Measurements from ENCODE around the gene PCGF5. TPM values are rescaled to one million over a fixed set of nuclear protein-coding genes. Genes with fewer than 3 reads are reported as not detected.

PCGF5 gene
- total RNA-seq, 1 donor from 2014 or later = 27.4 TPM

GRCh38 chr10:91220954-91221675, 652 bp downstream of the PCGF5 start:
- DNase-seq (ENCODE audit: low read depth) = no peak
- no peak for TF ChIP-seq CTCF (conservative IDR thresholded peaks at IDR 0.05; ENCODE audit: low read depth, low read length)
- peak overlapping the region; percentile 92 for H3K4me3 ChIP-seq (ENCODE audit: low read depth, low read length)

- no peak overlapping the region for H3K4me3 ChIP-seq (ENCODE audit: low read depth, low read length)
- no peak for DNase-seq (ENCODE audit: low read depth)
- no peak for TF ChIP-seq CTCF (conservative IDR thresholded peaks at IDR 0.05; ENCODE audit: low read depth, low read length)
Measured at GRCh38 chr10:91226093-91226492, 5.6 kb downstream of the PCGF5 start.

DNA sequence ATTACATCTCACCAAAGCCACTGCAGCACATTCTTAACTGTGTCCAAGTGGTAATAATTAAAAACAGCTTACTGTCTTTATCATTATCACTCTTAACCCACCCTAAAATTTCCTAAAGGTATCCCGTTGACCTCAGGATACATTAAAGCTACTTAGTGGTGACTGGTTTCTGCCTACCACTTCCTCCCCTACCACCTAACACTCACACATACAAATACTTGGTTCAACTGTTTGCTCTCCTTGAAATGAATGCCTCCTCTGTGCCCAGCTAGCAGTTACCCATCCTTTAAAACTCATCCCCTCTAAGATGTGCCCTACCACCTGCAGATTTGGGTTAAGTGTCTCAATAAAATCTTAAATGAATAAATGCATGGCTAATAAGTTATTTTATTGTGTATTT, 7.1 kb downstream of the PCGF5 start:
- DNase-seq (ENCODE audit: low read depth) = no peak
- no peak overlapping the region for H3K4me3 ChIP-seq (ENCODE audit: low read depth, low read length)
- no peak for TF ChIP-seq CTCF (conservative IDR thresholded peaks at IDR 0.05; ENCODE audit: low read depth, low read length)

- H3K4me3 ChIP-seq (ENCODE audit: low read depth, low read length) = no peak overlapping the region
- no peak for DNase-seq (ENCODE audit: low read depth)
- TF ChIP-seq CTCF (conservative IDR thresholded peaks at IDR 0.05; ENCODE audit: low read depth, low read length) = no peak
Measured at GRCh38 chr10:91229683-91230082, 9.2 kb downstream of the PCGF5 start.

- no peak overlapping the region for H3K4me3 ChIP-seq (ENCODE audit: low read depth, low read length)
- no peak for DNase-seq (ENCODE audit: low read depth)
- no peak for TF ChIP-seq CTCF (conservative IDR thresholded peaks at IDR 0.05; ENCODE audit: low read depth, low read length)
Measured at GRCh38 chr10:91238191-91238590, 17.7 kb downstream of the PCGF5 start.

DNA sequence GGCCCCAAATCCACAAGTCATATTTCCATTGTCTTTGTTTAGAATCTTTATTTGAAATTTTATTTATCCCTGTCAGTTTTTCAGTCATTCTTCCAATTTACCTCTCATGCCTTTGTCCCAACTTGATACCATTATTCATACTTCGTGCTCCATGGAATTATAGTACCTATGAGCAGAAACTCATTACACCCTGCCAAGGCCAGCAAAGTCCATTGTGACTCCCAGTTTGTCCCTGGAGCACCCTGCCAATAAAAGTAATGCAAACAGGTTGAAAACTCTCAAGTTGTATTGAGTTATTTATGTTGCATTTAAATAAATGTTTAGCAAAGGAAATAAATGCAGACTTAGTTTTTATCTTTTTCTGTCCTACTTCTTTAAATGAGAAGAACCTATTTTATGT, 19.3 kb downstream of the PCGF5 start:
- no peak for DNase-seq (ENCODE audit: low read depth)
- TF ChIP-seq CTCF (conservative IDR thresholded peaks at IDR 0.05; ENCODE audit: low read depth, low read length) = no peak
- no peak overlapping the region for H3K4me3 ChIP-seq (ENCODE audit: low read depth, low read length)

DNA sequence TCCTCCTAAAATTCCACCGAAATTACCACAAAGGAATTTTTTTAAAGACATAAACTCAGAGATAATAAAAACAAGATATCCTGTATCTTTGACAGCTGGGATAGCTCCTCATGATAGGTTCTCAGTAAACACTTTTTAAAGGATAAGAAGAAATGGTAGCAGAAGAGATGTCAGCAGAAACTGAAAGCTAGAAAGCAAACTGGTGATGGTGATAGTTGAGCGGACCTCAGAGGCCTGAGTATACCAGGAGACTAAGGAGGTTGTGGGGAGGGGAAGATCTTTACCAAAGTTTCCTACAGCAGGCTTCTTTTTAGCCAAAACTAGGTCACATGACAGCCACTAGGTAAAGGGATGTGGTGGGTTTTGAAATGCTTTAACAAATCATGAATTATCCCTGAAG, 22.5 kb downstream of the PCGF5 start:
- TF ChIP-seq CTCF (conservative IDR thresholded peaks at IDR 0.05; ENCODE audit: low read depth, low read length) = no peak
- H3K4me3 ChIP-seq (ENCODE audit: low read depth, low read length) = no peak overlapping the region
- DNase-seq (ENCODE audit: low read depth) = no peak
